ENCODE results near the gene NSG1.

NSG1 gene

GRCh38 chr4:4374388-4375098 is 12.4 kb upstream of the NSG1 start:
- DNase-seq (ENCODE audit: low read depth): no peak

- DNase-seq (ENCODE audit: low read depth): no peak
These were observed 10.8 kb upstream of the NSG1 start for GRCh38 chr4:4376074-4376473.

GRCh38 chr4:4377191-4377590 is 9.7 kb upstream of the NSG1 start:
- no peak for DNase-seq (ENCODE audit: low read depth)

GRCh38 chr4:4377732-4378460 is 9.0 kb upstream of the NSG1 start:
- no peak for DNase-seq (ENCODE audit: low read depth)

- no peak for DNase-seq (ENCODE audit: low read depth)
These were observed 7.3 kb upstream of the NSG1 start for GRCh38 chr4:4379540-4380087.

- DNase-seq (ENCODE audit: low read depth): no peak
These were observed 3.8 kb upstream of the NSG1 start for GRCh38 chr4:4383085-4383484.

- no peak for DNase-seq (ENCODE audit: low read depth)
These were observed 2.1 kb upstream of the NSG1 start for GRCh38 chr4:4384837-4385236.

GRCh38 chr4:4385729-4386295 is 1.1 kb upstream of the NSG1 start:
- no peak for DNase-seq (ENCODE audit: low read depth)

- DNase-seq (ENCODE audit: low read depth): no peak
These were observed 586 bp upstream of the NSG1 start for GRCh38 chr4:4386296-4386735.

GRCh38 chr4:4387531-4388310 is 819 bp downstream of the NSG1 start:
- no peak for DNase-seq (ENCODE audit: low read depth)

- no peak for DNase-seq (ENCODE audit: low read depth)
These were observed 1.4 kb downstream of the NSG1 start for GRCh38 chr4:4388311-4388790.

GRCh38 chr4:4388836-4389575 is 2.1 kb downstream of the NSG1 start:
- DNase-seq (ENCODE audit: low read depth): no peak

- no peak for DNase-seq (ENCODE audit: low read depth)
These were observed 3.1 kb downstream of the NSG1 start for GRCh38 chr4:4390046-4390445.

- no peak for DNase-seq (ENCODE audit: low read depth)
These were observed 3.8 kb downstream of the NSG1 start for GRCh38 chr4:4390515-4391240.

- DNase-seq (ENCODE audit: low read depth): no peak
These were observed 5.0 kb downstream of the NSG1 start for GRCh38 chr4:4391866-4392265.

- no peak for DNase-seq (ENCODE audit: low read depth)
These were observed 5.7 kb downstream of the NSG1 start for GRCh38 chr4:4392501-4393183.

- no peak for DNase-seq (ENCODE audit: low read depth)
These were observed 7.7 kb downstream of the NSG1 start for GRCh38 chr4:4394644-4395043.

GRCh38 chr4:4395371-4395770 is 8.5 kb downstream of the NSG1 start:
- no peak for DNase-seq (ENCODE audit: low read depth)

- no peak for DNase-seq (ENCODE audit: low read depth)
These were observed 9.1 kb downstream of the NSG1 start for GRCh38 chr4:4395849-4396627.

All from stromal cell of bone marrow (primary cell).